ENCODE measurements around the gene FOXL2. TPM values are rescaled to one million over a fixed set of nuclear protein-coding genes. Genes with fewer than 3 reads are reported as not detected.
"Not testable (repeated sequence)": the region's sequence is repeated elsewhere in the genome, so short reads cannot be mapped to it uniquely, and the experiment has no call there.

FOXL2 gene
- total and polyA plus RNA-seq, 2 of the 13 experiments (the other 11 are each of a cell fraction or from before 2014, with no cell fraction given): not detected

GRCh38 chr3:138923531-138923994, 23.4 kb downstream of the FOXL2 start (continued):
- TF ChIP-seq HMGXB4 (CRISPR knock-in tag; IDR thresholded peaks at IDR 0.05; ENCODE audit: borderline replicate concordance in 1 of 2, low read depth in 1 of 2) (0 out of 4 replicates have a peak, but pooled peaks of 1 of the 2 experiments have one; percentile 44), KLF6 (CRISPR knock-in tag; IDR thresholded peaks at IDR 0.05) (no peak), KDM5B (CRISPR knock-in tag; IDR thresholded peaks at IDR 0.05; ENCODE audit: borderline replicate concordance) (no peak)

GRCh38 chr3:138922400-138922799, 24.5 kb downstream of the FOXL2 start:
- BruUV-seq (replicated peaks); H3K4me3 ChIP-seq (replicated peaks in 1 of 3; ENCODE audit: insufficient read depth in 1 of 3, low read depth in 2 of 3, low read length in 3 of 3); H3K79me2 ChIP-seq (ENCODE audit: insufficient read depth, low read length); H3K4me2 ChIP-seq (ENCODE audit: low read depth, low read length); H3K9me3 ChIP-seq (ENCODE audit: low read length); ATAC-seq; FAIRE-seq; intact Hi-C loops (cut with micrococcal nuclease; ENCODE audit: unreplicated experiment); H2AFZ ChIP-seq (ENCODE audit: low read length); H3K36me3 ChIP-seq (replicated peaks in 1 of 2; ENCODE audit: control insufficient read depth in 1 of 2, insufficient read depth in 2 of 2, low read length in 2 of 2); DNase-seq (ENCODE audit: low spot score); H3K9ac ChIP-seq (ENCODE audit: insufficient read depth, low read depth, low read length); H3K27me3 ChIP-seq (ENCODE audit: control insufficient read depth in 1 of 2, insufficient read depth in 2 of 2, low read length in 2 of 2); H3K27ac ChIP-seq (ENCODE audit: extremely low read length, insufficient read depth, low read length); H4K20me1 ChIP-seq (ENCODE audit: insufficient read depth, low read length): not testable (repeated sequence)
- ChIA-PET POLR2A (interaction anchor here (1.2 kb wide), 1 partner anchor 328 kb away, joined by 4 read pairs; the partner anchor contains the start of gene CEP70), CTCF (ENCODE audit: low intra/inter-chr PET ratio, low total read pairs) (interaction anchor here (1.3 to 2.1 kb wide), 4 partner anchors 223 to 505 kb away, joined by 3 to 13 read pairs (median 8); partner anchors contain the start of gene CEP70)
- H3K4me1 ChIP-seq (ENCODE audit: insufficient read depth, low read length): peaks cover 13% of the 10 kb centered on the region
- in situ Hi-C loops (cut with HindIII; ENCODE audit: extremely low pct_ligation_motif_present, low pct_unique_long_range_greater_than_20kb): loop anchor here (10.0 kb wide), 1 partner anchor 508 kb away; no protein-coding TSS in a partner anchor
- 64% methylated on average over 6 of the region's 6 CpGs for WGBS (ENCODE audit: low lambda C conversion rate)
- TF ChIP-seq STAG1 (CRISPR knock-in tag; IDR thresholded peaks at IDR 0.05): peak; percentile 23; the same call in 1 of the 2 replicates
